K562 (cell line): ENCODE measurements around the gene SLC24A4. TPM values are rescaled to one million over a fixed set of nuclear protein-coding genes. Genes with fewer than 3 reads are reported as not detected.

ENCODE experiments used
- ATAC-seq: fragments of 200-7000 bp; cut with Tn5 transposase; 3 replicates; pipeline ENCODE4 v1.9.1; 2020; ENCODE audit warnings: moderate library complexity
- BruUV-seq: library from RNA; stranded (reverse); fragments of 400-500 nt; replicated peaks from 2 replicates; lab custom pipeline; 2021; lab: Mats Ljungman, UMichigan
- CTCF ChIA-PET: fragments of 300-600 bp; formaldehyde crosslinking; extraction: SDS; loops from one replicate; lab custom pipeline; 2021; ENCODE audit warnings: low intra/inter-chr PET ratio; lab: Yijun Ruan, JAX
- POLR2A ChIA-PET: fragments of 300-600, 350-650 bp; sonication (Branson Sonifier 250); formaldehyde crosslinking; extraction: SDS; loops from one replicate; lab custom pipeline; 2021; ENCODE audit warnings: antibody characterized with exemption, inconsistent platforms; lab: Yijun Ruan, JAX
- DNase-seq, 4 experiments: peaks; one replicate each; pipeline versions ENCODE4 v3.0.0 to v3.0.0-alpha.2; 2011 to 2018; ENCODE audit warnings: low spot score in 3 of 4, mixed read lengths in 3 of 4; ENCODE audit errors: extremely low read depth in 1 of 4
- FAIRE-seq: peaks from 2 replicates; lab custom pipeline; 2011; peaks lifted over from hg19 to GRCh38; lab: Jason Lieb, UNC
- H2AFZ ChIP-seq: 2 replicates; pipeline ENCODE4 v1.6.0; 2011; ENCODE audit warnings: low read depth, low read length, control low read depth, inconsistent platforms
- H3K27ac ChIP-seq: fragments of 200-600 bp; 3 replicates; pipeline ENCODE4 v1.8.0; 2011; ENCODE audit warnings: low read depth, mild to moderate bottlenecking, control low read depth, inconsistent platforms, low read length, moderate library complexity, mixed read lengths; ENCODE audit errors: extremely low read depth
- H3K27me3 ChIP-seq, 2 experiments: fragments of 300-600 bp in 1 of 2; 2 replicates in 1 of 2; 3 replicates in 1 of 2; pipeline versions ENCODE4 v1.6.0 to v1.8.0; 2011; ENCODE audit warnings: inconsistent platforms in 2 of 2, low read length in 2 of 2, mild to moderate bottlenecking in 1 of 2, mixed read lengths in 1 of 2, moderate library complexity in 1 of 2; ENCODE audit not compliant: control insufficient read depth in 2 of 2, insufficient read depth in 2 of 2
- H3K36me3 ChIP-seq: fragments of 300-600 bp; 3 replicates; pipeline ENCODE4 v1.8.0; 2011; ENCODE audit warnings: mild to moderate bottlenecking, low read length, inconsistent platforms; ENCODE audit not compliant: control insufficient read depth, insufficient read depth
- H3K4me1 ChIP-seq, 2 experiments: fragments of 200-600 bp in 1 of 2; replicated peaks in 1 of 2; 2 replicates in 1 of 2; 3 replicates in 1 of 2; pipeline versions ENCODE4 v1.5.1 to v1.8.0; 2011; ENCODE audit warnings: inconsistent platforms in 2 of 2, low read length in 2 of 2, mild to moderate bottlenecking in 1 of 2, mixed read lengths in 1 of 2, moderate library complexity in 1 of 2; ENCODE audit not compliant: control insufficient read depth in 2 of 2, insufficient read depth in 2 of 2
- H3K4me2 ChIP-seq: 2 replicates; pipeline ENCODE4 v1.6.1; 2011; ENCODE audit warnings: low read length, control low read depth, inconsistent platforms, mixed read lengths; ENCODE audit not compliant: insufficient read depth
- H3K4me3 ChIP-seq: fragments of 200-600 bp; sonication (generic), shearing (Covaris generic); 2 replicates; pipeline ENCODE4 v1.5.1; 2016; ENCODE audit warnings: control low read depth, inconsistent platforms
- H3K79me2 ChIP-seq: fragments of 200-600 bp; 3 replicates; pipeline ENCODE4 v1.8.0; 2011; ENCODE audit warnings: low read length, inconsistent platforms; ENCODE audit not compliant: control insufficient read depth, insufficient read depth
- H3K9ac ChIP-seq, 2 experiments: 2 replicates each; pipeline versions ENCODE4 v1.6.0 to v1.6.1; 2011; ENCODE audit warnings: low read depth in 2 of 2, low read length in 2 of 2, control low read depth in 1 of 2, inconsistent platforms in 1 of 2, mild to moderate bottlenecking in 1 of 2, mixed read lengths in 1 of 2; ENCODE audit not compliant: insufficient read depth in 1 of 2
- H3K9me1 ChIP-seq: one replicate; pipeline ENCODE4 v1.6.0; 2011; ENCODE audit warnings: inconsistent platforms, mild to moderate bottlenecking, low read length, moderate library complexity; ENCODE audit not compliant: control insufficient read depth, insufficient read depth
- H3K9me3 ChIP-seq: replicated peaks from 2 replicates; pipeline ENCODE4 v1.5.1; 2011; ENCODE audit warnings: low read depth, low read length, inconsistent platforms; ENCODE audit not compliant: control insufficient read depth, insufficient read depth
- H4K20me1 ChIP-seq: replicated peaks from 2 replicates; pipeline ENCODE4 v1.6.1; 2011; ENCODE audit warnings: low read length, inconsistent platforms, mixed read lengths; ENCODE audit not compliant: control insufficient read depth, insufficient read depth
- HNRNPUL1 ChIP-seq: fragments of 200-400 bp; formaldehyde crosslinking; IDR thresholded peaks from 2 replicates; pipeline ENCODE4 v1.6.1; 2017; ENCODE audit warnings: low read length
- JUNB ChIP-seq: fragments of 450-650 bp; formaldehyde crosslinking; conservative IDR thresholded peaks from 2 replicates; pipeline ENCODE4 v1.4.0; 2020; ENCODE audit warnings: mild to moderate bottlenecking
- KDM4B ChIP-seq, 2 experiments: fragments of 450-650 bp in 1 of 2; sonication (generic) in 1 of 2; IDR thresholded peaks; 2 replicates each; pipeline ENCODE4 v1.6.1; 2016 to 2017; ENCODE audit warnings: borderline replicate concordance in 2 of 2, antibody characterized with exemption in 1 of 2, low read depth in 1 of 2, mild to moderate bottlenecking in 1 of 2
- POLR2A ChIP-seq: fragments of 450-650 bp; conservative IDR thresholded peaks from 2 replicates; pipeline ENCODE4 v1.6.1; 2016
- RBM15 ChIP-seq: fragments of 200-400 bp; formaldehyde crosslinking; IDR thresholded peaks from 2 replicates; pipeline ENCODE4 v1.6.1; 2018; ENCODE audit warnings: mild to moderate bottlenecking, low read length, moderate library complexity; ENCODE audit not compliant: insufficient read depth
- RHOXF2B ChIP-seq: fragments of 250-450 bp; sonication (Bioruptor Pico); conservative IDR thresholded peaks from 2 replicates; pipeline ENCODE4 v1.5.1; 2021
- SMARCC2 ChIP-seq: fragments of 450-650 bp; IDR thresholded peaks from 2 replicates; pipeline ENCODE4 v1.6.1; 2017; ENCODE audit warnings: antibody characterized with exemption, moderate library complexity, mild to moderate bottlenecking, low read depth
- TAF9B ChIP-seq: fragments of 450-650 bp; IDR thresholded peaks from 2 replicates; pipeline ENCODE4 v1.6.1; 2018; ENCODE audit warnings: mild to moderate bottlenecking; ENCODE audit not compliant: partially characterized antibody
- TRIM25 ChIP-seq: fragments of 450-650 bp; IDR thresholded peaks from 2 replicates; pipeline ENCODE4 v1.7.0; 2016; ENCODE audit warnings: borderline replicate concordance
- ZHX1 ChIP-seq: fragments of 150-350 bp; conservative IDR thresholded peaks from 2 replicates; pipeline ENCODE4 v1.6.1; 2014; ENCODE audit warnings: low read length
- ZNF830 ChIP-seq: fragments of 250-450 bp; sonication (Bioruptor Pico); IDR thresholded peaks from 2 replicates; pipeline ENCODE4 v1.5.0; 2021; ENCODE audit warnings: mild to moderate bottlenecking
- WGBS: fragments of 100-300 bp; shearing (Covaris generic); methylation state at CpG from one replicate; pipeline ENCODE4 v1.1.6; 2016; ENCODE audit warnings: low coverage, mixed read lengths; ENCODE audit not compliant: insufficient coverage; ENCODE audit errors: missing lambda C conversion rate; 5-methylcytosine and 5-hydroxymethylcytosine counted together
- in situ Hi-C: fragments of 300-500 bp; cut with MboI; formaldehyde crosslinking; loops from 4 replicates; pipeline ENCODE4 v1.15.0; 2018; ENCODE audit warnings: inconsistent platforms, mixed read lengths
- intact Hi-C: fragments of 100-400 bp; cut with micrococcal nuclease; formaldehyde crosslinking; loops from 2 replicates; pipeline ENCODE4 v1.14.2; 2022
- polyA plus RNA-seq, 8 experiments: library from polyadenylated mRNA; depleted of rRNA in 4 of 8; stranded (reverse) in 5 of 8; unstranded in 3 of 8; fragments of >200 nt; fragmentation: Nextera tagmentation in 2 of 8; fragmentation: Illumina TruSeq in 1 of 8; extraction: Ambion mirVana in 2 of 8; extraction: Trizol in 1 of 8; gene quantifications; 2 replicates each; pipeline versions ENCODE4 v1.2.1 to v1.2.3, GENCODE V29; 2011 to 2014; ENCODE audit warnings: inconsistent platforms in 1 of 8, missing spikeins in 1 of 8
- total RNA-seq, 7 experiments: library from RNA; depleted of rRNA in 6 of 7; stranded (reverse); fragments of >200 nt in 6 of 7; fragmentation: Illumina TruSeq in 2 of 7; extraction: Trizol in 2 of 7; gene quantifications; 2 replicates each; pipeline versions ENCODE4 v1.2.1 to v1.2.3, GENCODE V29; 2011 to 2021; ENCODE audit warnings: low replicate concordance in 1 of 7

Gene SLC24A4
- total and polyA plus RNA-seq, 9 of the 15 experiments (the other 6 are each of a cell fraction or from before 2014, with no cell fraction given): not detected

- Histone ChIP-seq H3K4me2 (no peak overlapping the region), H3K9ac (no peak overlapping the region), H3K79me2 (no peaks in the 10 kb centered on the region), H3K9me3 (no peaks in the 10 kb centered on the region), H3K27ac (no peak overlapping the region), H3K4me3 (no peak overlapping the region)
- in situ Hi-C loops (no loop called here), intact Hi-C loops (no loop called here)
- BruUV-seq: no TSS peak
- ATAC-seq (no peak), FAIRE-seq (no peak)
- 0% methylated on average over 5 of the region's 6 CpGs for WGBS
- POLR2A ChIA-PET: no interaction called here
- no peak for TF ChIP-seq TAF9B
- TF ChIP-seq ZNF830 (CRISPR knock-in tag): no peak
- TF ChIP-seq POLR2A: no peak
- no peak for TF ChIP-seq KDM4B (IDR thresholded peaks at IDR 0.05; ENCODE audit: borderline replicate concordance in 2 of 2, low read depth in 1 of 2)
- TF ChIP-seq JUNB: no peak
- no peak for TF ChIP-seq HNRNPUL1
- TF ChIP-seq SMARCC2: no peak
- no peak for TF ChIP-seq RBM15
- TF ChIP-seq RHOXF2B (CRISPR knock-in tag): no peak
- TF ChIP-seq TRIM25: no peak
- no peak for TF ChIP-seq ZHX1
- TF ChIP-seq, all 486 proteins: peak for 0
- no peaks in the 10 kb centered on the region for H3K9me1 ChIP-seq
- H2AFZ ChIP-seq: no peak overlapping the region
- peaks cover 0 to 15% of the 10 kb centered on the region in 2 experiments; a peak in 1 of 5 replicates for H3K27me3 ChIP-seq
- DNase-seq: no peak
- no peaks in the 10 kb centered on the region for H3K4me1 ChIP-seq
- CTCF ChIA-PET: no interaction called here
- H3K36me3 ChIP-seq: no peaks in the 10 kb centered on the region
- H4K20me1 ChIP-seq: no peaks in the 10 kb centered on the region
Measured at GRCh38 chr14:92538412-92538985, 215.5 kb downstream of the SLC24A4 start.
